Suppressor macrophage treated with lipopolysaccharide for 1 hour (primary cell): ENCODE data around the gene PTPN14.
A peak's percentile ranks its signal among the peaks of the same experiment; 100 is the strongest.

Experiments used
- DNase-seq, 3 donors: peaks; one replicate each; pipeline ENCODE4 v3.0.0-alpha.2; 2020 to 2022

The PTPN14 gene

GRCh38 chr1:214360116-214360515 lies 191.3 kb downstream of the PTPN14 start:
- no peak for DNase-seq

- DNase-seq, result no peak
Observed at GRCh38 chr1:214354440-214355148, 196.8 kb downstream of the PTPN14 start.

GRCh38 chr1:214352838-214353237 lies 198.6 kb downstream of the PTPN14 start:
- no peak for DNase-seq

GRCh38 chr1:214351551-214352277 lies 199.7 kb downstream of the PTPN14 start:
- no peak for DNase-seq

GRCh38 chr1:214349781-214350180 lies 201.6 kb downstream of the PTPN14 start:
- no peak for DNase-seq

GRCh38 chr1:214349008-214349407 lies 202.4 kb downstream of the PTPN14 start:
- DNase-seq, result no peak

GRCh38 chr1:214344897-214345296 lies 206.5 kb downstream of the PTPN14 start:
- no peak for DNase-seq

- DNase-seq, result no peak
Observed at GRCh38 chr1:214342525-214342924, 208.9 kb downstream of the PTPN14 start.

GRCh38 chr1:214341932-214342331 lies 209.5 kb downstream of the PTPN14 start:
- no peak for DNase-seq

GRCh38 chr1:214341459-214341858 lies 209.9 kb downstream of the PTPN14 start:
- no peak for DNase-seq

- DNase-seq, result no peak
Observed at GRCh38 chr1:214338212-214338611, 213.2 kb downstream of the PTPN14 start.

GRCh38 chr1:214337511-214337910 lies 213.9 kb downstream of the PTPN14 start:
- DNase-seq, result no peak

- DNase-seq, result no peak
Observed at GRCh38 chr1:214337015-214337414, 214.4 kb downstream of the PTPN14 start.

GRCh38 chr1:214335567-214335966 lies 215.8 kb downstream of the PTPN14 start:
- no peak for DNase-seq

- DNase-seq, result peak; percentile 47 to 61 (median 53)
Observed at GRCh38 chr1:214332946-214333798, 218.2 kb downstream of the PTPN14 start.

GRCh38 chr1:214331827-214332423 lies 219.5 kb downstream of the PTPN14 start:
- peak; percentile 59 to 77 (median 70) for DNase-seq

- no peak for DNase-seq
Observed at GRCh38 chr1:214331180-214331579, 220.2 kb downstream of the PTPN14 start.

- DNase-seq, result no peak
Observed at GRCh38 chr1:214330715-214331114, 220.7 kb downstream of the PTPN14 start.

GRCh38 chr1:214330222-214330621 lies 221.2 kb downstream of the PTPN14 start:
- no peak for DNase-seq

- no peak for DNase-seq
Observed at GRCh38 chr1:214329470-214330220, 221.8 kb downstream of the PTPN14 start.

- peak; percentile 79 to 83 (median 80) for DNase-seq
Observed at GRCh38 chr1:214328770-214329469, 222.5 kb downstream of the PTPN14 start.

- DNase-seq, result no peak
Observed at GRCh38 chr1:214327514-214327913, 223.9 kb downstream of the PTPN14 start.
